ENCODE data around the gene EEPD1. TPM values are rescaled to one million over a fixed set of nuclear protein-coding genes. Genes with fewer than 3 reads are reported as not detected.

The EEPD1 gene
- total RNA-seq (2022; extraction: Qiagen RNA extraction) = 56.7 to 64.3 TPM (median 59.0 TPM) in 5 replicates

GRCh38 chr7:36152756-36153570 is at the start of gene EEPD1:
EEPD1 (plus strand) TSS chr7:36153254; CDS start chr7:36154325, 1,071 bp downstream.

Other genes starting within 250 kb of the EEPD1 start
- gene ANLN, start 236.6 kb downstream of the EEPD1 start, total RNA-seq (2022; extraction: Qiagen RNA extraction) = 55.7 to 91.1 TPM (median 63.6 TPM) in 5 replicates